PC-9 (cell line): ENCODE data around the gene CDC42BPB.

Experiments
- EZH2 ChIP-seq: fragments of 200-600 bp; sonication (generic); IDR thresholded peaks from 2 replicates; pipeline ENCODE4 v1.8.0; 2017; ENCODE audit warnings: antibody characterized with exemption, low read depth
- TF ChIP-seq, protein P1 (sequence below): fragments of 200-600 bp; sonication (generic); conservative IDR thresholded peaks from 2 replicates; pipeline ENCODE4 v1.6.1; 2017; ENCODE audit warnings: mixed run types, antibody characterized with exemption, mild to moderate bottlenecking, moderate library complexity

GRCh38 chr14:102958461-102958860, 98.9 kb downstream of the CDC42BPB start:
- TF ChIP-seq, protein P1, sequence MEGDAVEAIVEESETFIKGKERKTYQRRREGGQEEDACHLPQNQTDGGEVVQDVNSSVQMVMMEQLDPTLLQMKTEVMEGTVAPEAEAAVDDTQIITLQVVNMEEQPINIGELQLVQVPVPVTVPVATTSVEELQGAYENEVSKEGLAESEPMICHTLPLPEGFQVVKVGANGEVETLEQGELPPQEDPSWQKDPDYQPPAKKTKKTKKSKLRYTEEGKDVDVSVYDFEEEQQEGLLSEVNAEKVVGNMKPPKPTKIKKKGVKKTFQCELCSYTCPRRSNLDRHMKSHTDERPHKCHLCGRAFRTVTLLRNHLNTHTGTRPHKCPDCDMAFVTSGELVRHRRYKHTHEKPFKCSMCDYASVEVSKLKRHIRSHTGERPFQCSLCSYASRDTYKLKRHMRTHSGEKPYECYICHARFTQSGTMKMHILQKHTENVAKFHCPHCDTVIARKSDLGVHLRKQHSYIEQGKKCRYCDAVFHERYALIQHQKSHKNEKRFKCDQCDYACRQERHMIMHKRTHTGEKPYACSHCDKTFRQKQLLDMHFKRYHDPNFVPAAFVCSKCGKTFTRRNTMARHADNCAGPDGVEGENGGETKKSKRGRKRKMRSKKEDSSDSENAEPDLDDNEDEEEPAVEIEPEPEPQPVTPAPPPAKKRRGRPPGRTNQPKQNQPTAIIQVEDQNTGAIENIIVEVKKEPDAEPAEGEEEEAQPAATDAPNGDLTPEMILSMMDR, result no peak
- no peak for TF ChIP-seq EZH2
